ENCODE data around the gene SLC9A1. TPM values are rescaled to one million over a fixed set of nuclear protein-coding genes. Genes with fewer than 3 reads are reported as not detected.

Gene SLC9A1
- total and polyA plus RNA-seq, 12 donors, result 3.1 to 49.0 (median 28.4) TPM

- no peak overlapping the region for H3K27ac ChIP-seq
- no peak overlapping the region for H3K4me3 ChIP-seq
- H3K27me3 ChIP-seq, result no peaks in the 10 kb centered on the region
- intact Hi-C loops (cut with DNase I), result no loop called here
- no peak for TF ChIP-seq POLR2A (IDR thresholded peaks at IDR 0.05)
- TF ChIP-seq CTCF (IDR thresholded peaks at IDR 0.05), result no peak
- no peaks in the 10 kb centered on the region for H3K9me3 ChIP-seq (replicated peaks in 1 of 3)
- no peaks in the 10 kb centered on the region for H3K4me1 ChIP-seq (replicated peaks in 1 of 2)
- WGBS, 4 donors, result 84 to 94% (median 86%) methylated on average over 4 of the region's 4 CpGs
- H3K36me3 ChIP-seq (replicated peaks in 1 of 2), result no peaks in the 10 kb centered on the region
- DNase-seq, result no peak
Observed at GRCh38 chr1:27068922-27069321, 86.0 kb downstream of the SLC9A1 start.

DNA sequence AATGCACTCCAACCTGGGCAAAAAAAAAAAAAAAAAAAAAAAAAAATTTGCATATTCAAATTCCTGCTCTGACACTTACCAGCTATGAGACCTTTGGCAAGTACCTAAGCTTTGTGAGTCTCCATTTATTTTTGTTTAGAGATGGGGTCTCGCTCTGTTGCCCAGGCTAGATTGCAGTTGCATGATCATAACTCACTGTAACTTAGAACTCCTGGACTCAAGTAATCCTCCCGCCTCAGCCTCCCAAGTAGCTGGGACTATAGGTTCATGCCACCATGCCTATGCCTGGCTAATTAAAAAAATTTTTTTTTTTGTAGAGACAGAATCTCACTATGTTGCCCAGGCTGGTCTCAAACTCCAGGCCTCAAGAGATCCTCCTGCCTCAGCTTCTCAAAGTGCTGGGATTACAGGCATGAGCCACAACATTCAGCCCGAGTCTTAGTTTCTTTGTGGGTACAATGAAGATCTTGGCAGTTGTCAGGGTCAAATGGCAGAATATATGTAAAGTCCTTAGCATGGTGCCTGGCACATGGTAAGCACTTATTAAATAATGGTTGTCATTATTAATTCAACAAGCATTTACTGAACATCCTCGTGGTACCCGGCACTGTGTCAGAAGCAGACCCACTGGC lies 88.8 kb downstream of the SLC9A1 start:
- no peak overlapping the region for H3K4me3 ChIP-seq
- H3K4me1 ChIP-seq (replicated peaks in 1 of 2), result no peaks in the 10 kb centered on the region
- intact Hi-C loops (cut with DNase I), result no loop called here
- H3K36me3 ChIP-seq (replicated peaks in 1 of 2), result no peaks in the 10 kb centered on the region
- no peak for DNase-seq
- H3K27ac ChIP-seq, result no peak overlapping the region
- H3K27me3 ChIP-seq, result no peaks in the 10 kb centered on the region
- no peaks in the 10 kb centered on the region for H3K9me3 ChIP-seq (replicated peaks in 1 of 3)
- TF ChIP-seq CTCF (IDR thresholded peaks at IDR 0.05) (no peak), POLR2A (IDR thresholded peaks at IDR 0.05) (no peak)
- 79 to 91% (median 85%) methylated on average over 5 of the region's 5 CpGs for WGBS, 4 donors

DNA sequence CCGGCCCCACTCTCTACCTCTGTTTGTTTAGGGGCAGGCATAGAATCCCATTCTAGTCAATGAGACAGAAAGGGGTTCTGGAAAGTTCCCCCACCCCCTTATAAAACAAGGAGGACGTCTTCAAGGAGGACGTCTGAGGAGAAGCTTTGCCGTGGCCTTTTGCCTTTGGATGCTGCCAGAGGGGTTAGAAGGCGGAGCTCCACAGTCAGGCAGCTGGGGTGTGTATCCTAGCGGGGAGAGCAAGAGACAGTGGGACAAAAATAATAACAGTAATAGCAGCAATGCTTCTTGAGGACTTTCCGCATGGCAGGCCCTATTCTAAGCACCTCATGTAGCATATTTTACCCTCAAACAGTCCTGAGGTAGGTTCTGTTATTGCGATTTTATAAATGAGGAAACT lies 94.0 kb downstream of the SLC9A1 start:
- TF ChIP-seq CTCF (IDR thresholded peaks at IDR 0.05), result no peak
- TF ChIP-seq POLR2A (IDR thresholded peaks at IDR 0.05), result no peak
- Histone ChIP-seq H3K27ac (no peak overlapping the region), H3K36me3 (replicated peaks in 1 of 2) (no peaks in the 10 kb centered on the region), H3K9me3 (replicated peaks in 1 of 3) (no peaks in the 10 kb centered on the region), H3K4me3 (no peak overlapping the region), H3K4me1 (replicated peaks in 1 of 2) (peaks cover 0 to 4% of the 10 kb centered on the region in 2 donors), H3K27me3 (no peaks in the 10 kb centered on the region)
- intact Hi-C loops (cut with DNase I), result no loop called here
- WGBS, 4 donors, result 75 to 88% (median 81%) methylated on average over 8 of the region's 8 CpGs
- DNase-seq, result no peak

- TF ChIP-seq CTCF (IDR thresholded peaks at IDR 0.05), result no peak
- TF ChIP-seq POLR2A (IDR thresholded peaks at IDR 0.05), result no peak
- WGBS, 4 donors, result 76 to 80% (median 78%) methylated on average over 12 of the region's 12 CpGs
- H3K4me1 ChIP-seq (replicated peaks in 1 of 2), result peaks cover 0 to 4% of the 10 kb centered on the region in 2 donors
- H3K9me3 ChIP-seq (replicated peaks in 1 of 3), result no peaks in the 10 kb centered on the region
- H3K27ac ChIP-seq, result no peak overlapping the region
- H3K27me3 ChIP-seq, result no peaks in the 10 kb centered on the region
- no peak overlapping the region for H3K4me3 ChIP-seq
- intact Hi-C loops (cut with DNase I), result no loop called here
- no peaks in the 10 kb centered on the region for H3K36me3 ChIP-seq (replicated peaks in 1 of 2)
- DNase-seq, result no peak
Observed at GRCh38 chr1:27058966-27059669, 95.8 kb downstream of the SLC9A1 start.

Measured in adrenal gland (tissue), 12 donors.